ENCODE data around the gene CNTNAP2. TPM values are rescaled to one million over a fixed set of nuclear protein-coding genes. Genes with fewer than 3 reads are reported as not detected.
"Not testable (repeated sequence)": the region's sequence is repeated elsewhere in the genome, so short reads cannot be mapped to it uniquely, and the experiment has no call there.

CNTNAP2 gene
- total RNA-seq, 1 donor from 2014 or later = not detected

GRCh38 chr7:148276314-148277041 lies 2159.9 kb downstream of the CNTNAP2 start:
- intact Hi-C loops (cut with micrococcal nuclease) = no loop called here

- intact Hi-C loops (cut with micrococcal nuclease) = no loop called here
Measured at GRCh38 chr7:148277042-148277660, 2160.6 kb downstream of the CNTNAP2 start.

- intact Hi-C loops (cut with micrococcal nuclease) = no loop called here
Measured at GRCh38 chr7:148286150-148286549, 2169.5 kb downstream of the CNTNAP2 start.

- intact Hi-C loops (cut with micrococcal nuclease) = no loop called here
Measured at GRCh38 chr7:148287538-148287937, 2170.9 kb downstream of the CNTNAP2 start.

GRCh38 chr7:148288592-148289151 lies 2172.1 kb downstream of the CNTNAP2 start:
- intact Hi-C loops (cut with micrococcal nuclease) = no loop called here

GRCh38 chr7:148289630-148290029 lies 2173.0 kb downstream of the CNTNAP2 start:
- intact Hi-C loops (cut with micrococcal nuclease) = no loop called here

- intact Hi-C loops (cut with micrococcal nuclease) = no loop called here
Measured at GRCh38 chr7:148290538-148290937, 2173.9 kb downstream of the CNTNAP2 start.

- intact Hi-C loops (cut with micrococcal nuclease) = no loop called here
Measured at GRCh38 chr7:148291799-148292198, 2175.2 kb downstream of the CNTNAP2 start.

GRCh38 chr7:148296994-148297644 lies 2180.5 kb downstream of the CNTNAP2 start:
- intact Hi-C loops (cut with micrococcal nuclease) = no loop called here

GRCh38 chr7:148298768-148299167 lies 2182.2 kb downstream of the CNTNAP2 start:
- intact Hi-C loops (cut with micrococcal nuclease) = not testable (repeated sequence)

- intact Hi-C loops (cut with micrococcal nuclease) = no loop called here
Measured at GRCh38 chr7:148299350-148300276, 2183.0 kb downstream of the CNTNAP2 start.

- intact Hi-C loops (cut with micrococcal nuclease) = not testable (repeated sequence)
Measured at GRCh38 chr7:148302436-148302835, 2185.8 kb downstream of the CNTNAP2 start.

GRCh38 chr7:148303295-148304082 lies 2186.9 kb downstream of the CNTNAP2 start:
- intact Hi-C loops (cut with micrococcal nuclease) = no loop called here

- intact Hi-C loops (cut with micrococcal nuclease) = no loop called here
Measured at GRCh38 chr7:148304083-148304335, 2187.4 kb downstream of the CNTNAP2 start.

- intact Hi-C loops (cut with micrococcal nuclease) = no loop called here
Measured at GRCh38 chr7:148304456-148304855, 2187.9 kb downstream of the CNTNAP2 start.

GRCh38 chr7:148306759-148307158 lies 2190.2 kb downstream of the CNTNAP2 start:
- intact Hi-C loops (cut with micrococcal nuclease) = no loop called here

GRCh38 chr7:148318102-148318811 lies 2201.7 kb downstream of the CNTNAP2 start:
- intact Hi-C loops (cut with micrococcal nuclease) = no loop called here

GRCh38 chr7:148318838-148319237 lies 2202.2 kb downstream of the CNTNAP2 start:
- intact Hi-C loops (cut with micrococcal nuclease) = no loop called here

GRCh38 chr7:148319316-148319808 lies 2202.8 kb downstream of the CNTNAP2 start:
- intact Hi-C loops (cut with micrococcal nuclease) = no loop called here

GRCh38 chr7:148325208-148325607 lies 2208.6 kb downstream of the CNTNAP2 start:
- intact Hi-C loops (cut with micrococcal nuclease) = no loop called here

All from T-helper 1 cell treated with Interleukin-12 subunit alpha and Interleukin-12 subunit beta and Interleukin-4 antibody, amounts not matched to agents 30 ng/mL and 1 ng/mL, for 36 hours (primary cell).